GM12874 (cell line): ENCODE measurements around the gene CSH2.

Source experiments
- TF ChIP-seq, protein P1 (sequence below): IDR thresholded peaks from 2 replicates; pipeline ENCODE4 v1.5.1; 2011; ENCODE audit warnings: low read depth, mild to moderate bottlenecking, control low read depth, low read length, moderate library complexity; ENCODE audit not compliant: insufficient read depth

CSH2 gene

GRCh38 chr17:63845509-63845908 lies 28.0 kb downstream of the CSH2 start:
- TF ChIP-seq, protein P1, sequence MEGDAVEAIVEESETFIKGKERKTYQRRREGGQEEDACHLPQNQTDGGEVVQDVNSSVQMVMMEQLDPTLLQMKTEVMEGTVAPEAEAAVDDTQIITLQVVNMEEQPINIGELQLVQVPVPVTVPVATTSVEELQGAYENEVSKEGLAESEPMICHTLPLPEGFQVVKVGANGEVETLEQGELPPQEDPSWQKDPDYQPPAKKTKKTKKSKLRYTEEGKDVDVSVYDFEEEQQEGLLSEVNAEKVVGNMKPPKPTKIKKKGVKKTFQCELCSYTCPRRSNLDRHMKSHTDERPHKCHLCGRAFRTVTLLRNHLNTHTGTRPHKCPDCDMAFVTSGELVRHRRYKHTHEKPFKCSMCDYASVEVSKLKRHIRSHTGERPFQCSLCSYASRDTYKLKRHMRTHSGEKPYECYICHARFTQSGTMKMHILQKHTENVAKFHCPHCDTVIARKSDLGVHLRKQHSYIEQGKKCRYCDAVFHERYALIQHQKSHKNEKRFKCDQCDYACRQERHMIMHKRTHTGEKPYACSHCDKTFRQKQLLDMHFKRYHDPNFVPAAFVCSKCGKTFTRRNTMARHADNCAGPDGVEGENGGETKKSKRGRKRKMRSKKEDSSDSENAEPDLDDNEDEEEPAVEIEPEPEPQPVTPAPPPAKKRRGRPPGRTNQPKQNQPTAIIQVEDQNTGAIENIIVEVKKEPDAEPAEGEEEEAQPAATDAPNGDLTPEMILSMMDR = no peak

GRCh38 chr17:63843910-63844677 lies 29.4 kb downstream of the CSH2 start:
- TF ChIP-seq, protein P1 = no peak

DNA sequence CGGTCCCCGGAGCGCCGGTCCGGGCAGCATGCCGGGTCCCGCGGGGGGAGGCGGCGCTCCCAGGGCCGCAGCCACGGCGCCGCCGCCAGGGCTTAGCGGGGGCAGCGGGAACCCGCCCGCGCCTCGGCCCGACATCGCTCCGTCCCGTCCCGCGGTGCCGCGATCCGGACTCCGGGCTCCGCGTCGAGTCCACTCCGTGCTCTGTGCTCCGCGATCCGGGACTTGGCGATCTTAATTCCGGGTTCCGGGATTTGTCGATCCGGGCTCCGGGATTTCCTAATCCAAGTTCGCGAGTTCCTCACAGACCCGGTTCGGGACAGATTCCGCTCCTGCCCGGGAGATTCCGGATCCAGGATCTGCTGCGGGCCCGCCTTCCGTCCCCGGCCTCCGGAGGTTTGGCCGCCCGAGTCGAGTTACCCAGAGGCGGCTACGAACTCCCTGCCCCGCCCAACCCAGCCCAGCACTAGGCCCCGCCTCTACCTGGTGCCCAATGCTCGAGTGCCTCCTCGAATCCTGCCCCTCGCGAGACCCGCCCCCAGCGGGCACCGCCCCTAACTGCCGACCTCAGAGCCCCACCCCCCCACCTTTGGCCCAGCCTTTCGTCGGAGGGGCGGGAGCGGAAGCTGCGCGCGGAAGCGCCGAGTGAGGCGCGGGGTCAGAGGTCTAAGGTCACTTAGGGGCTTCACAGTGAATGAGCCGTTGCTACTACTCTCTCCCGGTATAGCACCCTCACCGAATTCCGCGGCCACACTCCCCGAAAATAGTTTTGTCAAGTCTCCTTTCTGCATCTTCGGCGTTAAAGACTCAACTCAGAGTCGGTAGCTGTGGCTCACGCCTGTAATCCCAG lies 30.7 kb downstream of the CSH2 start, which contains the start of gene SMARCD2:
Gene SMARCD2, minus strand, starts transcription at position 146 of the 847 bp plus-strand sequence. Its CDS starts 11 bp downstream, at position 135.
- TF ChIP-seq, protein P1 = no peak

DNA sequence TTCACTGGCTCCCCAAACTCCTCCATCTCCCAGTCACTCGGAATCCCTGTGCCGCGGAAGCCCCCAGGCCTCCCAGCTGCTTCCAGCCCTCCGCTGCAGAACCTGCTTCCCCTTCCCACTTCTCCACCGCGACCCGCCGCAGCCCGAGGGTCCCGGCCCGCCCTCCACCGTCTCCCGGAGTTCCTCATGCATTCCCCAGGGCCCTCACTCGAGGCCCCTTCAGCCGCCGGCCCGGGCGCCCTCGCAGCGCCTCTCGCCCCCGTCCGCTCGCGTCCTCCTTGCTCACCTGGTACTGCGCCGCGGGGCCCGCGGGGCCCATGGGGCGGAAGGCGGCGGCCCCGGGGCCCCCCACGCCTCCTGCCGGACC lies 31.3 kb downstream of the CSH2 start:
- TF ChIP-seq, protein P1 = no peak

DNA sequence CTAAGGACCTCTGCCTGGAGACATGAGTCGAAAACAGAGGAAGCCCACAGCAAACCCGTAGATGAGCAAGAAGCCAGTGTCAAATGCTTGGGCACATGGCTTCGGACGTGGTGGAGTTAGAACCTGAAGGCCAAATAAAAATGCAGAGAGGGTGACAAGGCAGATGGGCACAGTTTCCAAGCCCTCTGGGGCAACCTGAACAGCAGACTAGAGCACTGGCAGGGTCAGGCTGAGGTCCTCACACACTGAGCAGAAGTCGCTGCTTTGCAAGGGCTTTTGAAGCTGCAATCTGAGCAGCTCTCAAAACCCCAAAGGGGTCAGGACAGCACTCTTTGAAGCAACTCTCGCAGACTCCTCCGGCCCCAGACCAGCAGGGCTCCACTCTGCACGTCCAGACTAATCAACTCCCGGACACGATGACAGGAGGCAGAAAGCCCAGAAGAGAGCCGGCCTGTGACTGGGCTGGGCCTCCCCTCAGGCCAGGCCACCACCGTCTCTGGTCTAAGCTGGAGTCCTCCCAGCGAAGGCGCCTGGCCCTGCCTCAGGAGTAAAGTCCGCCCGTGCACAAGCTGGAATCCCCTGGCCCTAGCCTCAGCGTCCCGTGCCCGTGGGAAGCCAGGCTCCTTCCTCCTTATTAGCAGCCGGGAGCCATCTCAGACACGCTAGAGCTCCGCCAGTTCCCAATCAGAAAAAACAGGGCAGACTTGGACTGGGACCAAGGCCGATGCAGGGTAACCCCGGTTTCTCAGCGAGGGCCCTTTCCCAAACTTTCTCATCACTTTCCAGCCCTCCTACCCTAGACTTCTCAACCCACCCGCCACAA lies 31.9 kb downstream of the CSH2 start:
- TF ChIP-seq, protein P1 = no peak

DNA sequence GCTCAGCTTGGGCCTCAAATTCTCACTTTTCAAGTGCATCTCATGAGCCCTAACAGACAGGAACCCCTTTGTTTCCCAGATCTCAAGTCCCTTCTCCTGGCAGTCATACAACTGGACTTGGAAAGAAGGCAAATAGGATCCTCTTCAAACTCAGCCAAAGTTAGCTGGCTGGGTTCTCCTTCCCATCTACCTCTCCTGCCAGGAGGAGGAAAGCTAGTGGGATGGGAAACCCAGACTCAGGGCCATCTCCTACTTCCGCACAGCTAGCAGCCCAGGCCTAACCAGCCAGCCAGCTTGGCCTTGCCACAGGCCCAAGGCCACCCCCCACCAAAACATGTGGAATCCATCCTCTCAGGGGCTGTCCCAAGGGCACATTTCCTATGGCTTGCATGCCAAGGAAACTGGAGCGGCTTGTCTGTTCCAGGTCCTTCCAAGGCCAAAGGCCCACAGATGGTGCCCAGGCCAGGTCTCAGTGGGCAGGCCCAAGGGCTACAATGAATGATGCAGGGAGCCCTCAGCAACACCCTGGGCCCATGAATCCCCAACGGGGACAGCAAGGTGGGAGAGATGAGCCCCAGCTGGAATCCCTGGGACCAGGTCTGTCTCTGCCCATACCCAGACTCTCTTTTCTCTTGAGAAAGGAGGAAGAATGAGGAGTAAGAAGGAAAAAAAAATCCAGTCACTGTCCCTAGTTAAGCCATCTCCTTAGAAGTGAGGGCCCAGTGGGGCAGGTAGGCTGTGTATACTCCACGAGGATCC lies 32.7 kb downstream of the CSH2 start:
- TF ChIP-seq, protein P1 = no peak
